Activated CD8-positive, alpha-beta memory T cell treated with anti-CD3 and anti-CD28 coated beads, Interleukin-2, amount 50 U/mL, for 24 hours (primary cell): ENCODE results near the gene TRIM44.

ENCODE experiments used
- DNase-seq: peaks from one replicate; pipeline ENCODE4 v3.0.0-alpha.2; 2020; ENCODE audit errors: extremely low read depth

The TRIM44 gene

GRCh38 chr11:35662649-35663407 is at the start of gene TRIM44:
Gene TRIM44 (plus strand): TSS chr11:35662775. CDS start chr11:35663112, 337 bp downstream.
- peak; percentile 69 for DNase-seq

- DNase-seq: no peak
Measured at GRCh38 chr11:35614939-35615569, 47.5 kb upstream of the TRIM44 start.

GRCh38 chr11:35615921-35616900 is 46.4 kb upstream of the TRIM44 start:
- DNase-seq: no peak

GRCh38 chr11:35617316-35617686 is 45.3 kb upstream of the TRIM44 start:
- no peak for DNase-seq

GRCh38 chr11:35617687-35618496 is 44.7 kb upstream of the TRIM44 start, which contains the start of gene FJX1:
Gene FJX1 (plus strand): TSS chr11:35618460. CDS start chr11:35618637, 177 bp downstream.
- no peak for DNase-seq

GRCh38 chr11:35618497-35619115 is 44.0 kb upstream of the TRIM44 start:
- no peak for DNase-seq

GRCh38 chr11:35619116-35619854 is 43.3 kb upstream of the TRIM44 start:
- DNase-seq: no peak

GRCh38 chr11:35619855-35620640 is 42.5 kb upstream of the TRIM44 start:
- DNase-seq: no peak

GRCh38 chr11:35620795-35621194 is 41.8 kb upstream of the TRIM44 start:
- no peak for DNase-seq

GRCh38 chr11:35621620-35622019 is 41.0 kb upstream of the TRIM44 start:
- no peak for DNase-seq

- no peak for DNase-seq
Measured at GRCh38 chr11:35622070-35622469, 40.5 kb upstream of the TRIM44 start.

- no peak for DNase-seq
Measured at GRCh38 chr11:35623621-35624168, 38.9 kb upstream of the TRIM44 start.

GRCh38 chr11:35624316-35624715 is 38.3 kb upstream of the TRIM44 start:
- no peak for DNase-seq

- no peak for DNase-seq
Measured at GRCh38 chr11:35624781-35625180, 37.8 kb upstream of the TRIM44 start.

GRCh38 chr11:35626501-35626900 is 36.1 kb upstream of the TRIM44 start:
- no peak for DNase-seq

- no peak for DNase-seq
Measured at GRCh38 chr11:35629511-35629910, 33.1 kb upstream of the TRIM44 start.

- DNase-seq: no peak
Measured at GRCh38 chr11:35629914-35630313, 32.7 kb upstream of the TRIM44 start.

- no peak for DNase-seq
Measured at GRCh38 chr11:35631891-35632290, 30.7 kb upstream of the TRIM44 start.

- DNase-seq: no peak
Measured at GRCh38 chr11:35632301-35632700, 30.3 kb upstream of the TRIM44 start.
